ENCODE data around the gene AQP12A.

The AQP12A gene

GRCh38 chr2:240703417-240704341 lies 12.0 kb downstream of the AQP12A start:
- TF ChIP-seq GATA1 (IDR thresholded peaks at IDR 0.05; ENCODE audit: low read depth, low read length) (no peak), POLR2A (IDR thresholded peaks at IDR 0.05; ENCODE audit: low read length) (no peak)
- no peak for DNase-seq

GRCh38 chr2:240704651-240705050 lies 13.0 kb downstream of the AQP12A start:
- no peak for TF ChIP-seq GATA1 (IDR thresholded peaks at IDR 0.05; ENCODE audit: low read depth, low read length)
- no peak for TF ChIP-seq POLR2A (IDR thresholded peaks at IDR 0.05; ENCODE audit: low read length)
- DNase-seq, result no peak

GRCh38 chr2:240705204-240705791 lies 13.6 kb downstream of the AQP12A start:
- DNase-seq, result no peak
- TF ChIP-seq GATA1 (IDR thresholded peaks at IDR 0.05; ENCODE audit: low read depth, low read length) (no peak), POLR2A (IDR thresholded peaks at IDR 0.05; ENCODE audit: low read length) (no peak)

GRCh38 chr2:240707043-240707756 lies 15.5 kb downstream of the AQP12A start:
- DNase-seq, result no peak
- no peak for TF ChIP-seq GATA1 (IDR thresholded peaks at IDR 0.05; ENCODE audit: low read depth, low read length)

GRCh38 chr2:240707821-240708220 lies 16.2 kb downstream of the AQP12A start:
- no peak for TF ChIP-seq POLR2A (IDR thresholded peaks at IDR 0.05; ENCODE audit: low read length)
- no peak for DNase-seq

GRCh38 chr2:240708457-240708856 lies 16.8 kb downstream of the AQP12A start:
- TF ChIP-seq POLR2A (IDR thresholded peaks at IDR 0.05; ENCODE audit: low read length) (no peak), GATA1 (IDR thresholded peaks at IDR 0.05; ENCODE audit: low read depth, low read length) (no peak)
- no peak for DNase-seq

GRCh38 chr2:240711296-240711695 lies 19.6 kb downstream of the AQP12A start:
- DNase-seq, result no peak
- no peak for TF ChIP-seq POLR2A (IDR thresholded peaks at IDR 0.05; ENCODE audit: low read length)
- no peak for TF ChIP-seq GATA1 (IDR thresholded peaks at IDR 0.05; ENCODE audit: low read depth, low read length)

GRCh38 chr2:240711701-240712100 lies 20.0 kb downstream of the AQP12A start:
- TF ChIP-seq GATA1 (IDR thresholded peaks at IDR 0.05; ENCODE audit: low read depth, low read length), result no peak
- TF ChIP-seq POLR2A (IDR thresholded peaks at IDR 0.05; ENCODE audit: low read length), result no peak
- no peak for DNase-seq

GRCh38 chr2:240712121-240712520 lies 20.5 kb downstream of the AQP12A start:
- no peak for TF ChIP-seq GATA1 (IDR thresholded peaks at IDR 0.05; ENCODE audit: low read depth, low read length)
- DNase-seq, result no peak

- no peak for DNase-seq
- TF ChIP-seq POLR2A (IDR thresholded peaks at IDR 0.05; ENCODE audit: low read length) (no peak), GATA1 (IDR thresholded peaks at IDR 0.05; ENCODE audit: low read depth, low read length) (no peak)
These were observed 21.6 kb downstream of the AQP12A start for GRCh38 chr2:240713071-240713927.

GRCh38 chr2:240713928-240714746 lies 22.5 kb downstream of the AQP12A start:
- no peak for DNase-seq
- TF ChIP-seq GATA1 (IDR thresholded peaks at IDR 0.05; ENCODE audit: low read depth, low read length), result no peak
- no peak for TF ChIP-seq POLR2A (IDR thresholded peaks at IDR 0.05; ENCODE audit: low read length)

GRCh38 chr2:240714747-240715725 lies 23.4 kb downstream of the AQP12A start:
- no peak for DNase-seq
- TF ChIP-seq POLR2A (IDR thresholded peaks at IDR 0.05; ENCODE audit: low read length) (no peak), GATA1 (IDR thresholded peaks at IDR 0.05; ENCODE audit: low read depth, low read length) (no peak)
